Mesothelial cell of epicardium (in vitro differentiated cells): ENCODE results near the gene SFMBT2. TPM values are rescaled to one million over a fixed set of nuclear protein-coding genes. Genes with fewer than 3 reads are reported as not detected.

Source experiments
- DNase-seq, 2 experiments: peaks; one replicate each; pipeline ENCODE4 v3.0.0; 2021; ENCODE audit warnings: low spot score in 2 of 2; ENCODE audit not compliant: unreplicated experiment in 2 of 2
- H3K27ac Mint-ChIP-seq: 2 replicates; pipeline ENCODE4 v1.8.0; 2021; ENCODE audit warnings: mixed read lengths
- H3K27me3 Mint-ChIP-seq: 2 replicates; pipeline ENCODE4 v1.8.0; 2021; ENCODE audit warnings: low read depth, mixed read lengths
- H3K36me3 Mint-ChIP-seq: 2 replicates; pipeline ENCODE4 v1.8.0; 2021; ENCODE audit warnings: mixed read lengths
- H3K4me1 Mint-ChIP-seq: 2 replicates; pipeline ENCODE4 v1.8.0; 2021; ENCODE audit warnings: mixed read lengths
- H3K4me3 Mint-ChIP-seq: 2 replicates; pipeline ENCODE4 v1.8.0; 2021; ENCODE audit warnings: mild to moderate bottlenecking, moderate library complexity, mixed read lengths
- H3K9me3 Mint-ChIP-seq: 2 replicates; pipeline ENCODE4 v1.8.0; 2021; ENCODE audit warnings: mixed read lengths
- total RNA-seq: library from RNA; stranded (reverse); gene quantifications from 3 replicates; pipeline ENCODE4 v1.2.1, GENCODE V29; 2021
- TF ChIP-seq, protein P1 (sequence below): fragments of 200-600 bp; sonication (generic); IDR thresholded peaks from one replicate; pipeline ENCODE4 v1.5.0; 2021; ENCODE audit warnings: antibody characterized with exemption; ENCODE audit not compliant: unreplicated experiment

Gene SFMBT2
- total RNA-seq, 1 donor from 2014 or later = 2.3 TPM

- Mint-ChIP-seq H3K27me3 (peaks cover 79% of the 10 kb centered on the region), H3K4me3 (no peak overlapping the region), H3K36me3 (peaks cover 4% of the 10 kb centered on the region), H3K9me3 (peaks cover 14% of the 10 kb centered on the region), H3K4me1 (no peaks in the 10 kb centered on the region), H3K27ac (no peak overlapping the region)
- TF ChIP-seq, protein P1, sequence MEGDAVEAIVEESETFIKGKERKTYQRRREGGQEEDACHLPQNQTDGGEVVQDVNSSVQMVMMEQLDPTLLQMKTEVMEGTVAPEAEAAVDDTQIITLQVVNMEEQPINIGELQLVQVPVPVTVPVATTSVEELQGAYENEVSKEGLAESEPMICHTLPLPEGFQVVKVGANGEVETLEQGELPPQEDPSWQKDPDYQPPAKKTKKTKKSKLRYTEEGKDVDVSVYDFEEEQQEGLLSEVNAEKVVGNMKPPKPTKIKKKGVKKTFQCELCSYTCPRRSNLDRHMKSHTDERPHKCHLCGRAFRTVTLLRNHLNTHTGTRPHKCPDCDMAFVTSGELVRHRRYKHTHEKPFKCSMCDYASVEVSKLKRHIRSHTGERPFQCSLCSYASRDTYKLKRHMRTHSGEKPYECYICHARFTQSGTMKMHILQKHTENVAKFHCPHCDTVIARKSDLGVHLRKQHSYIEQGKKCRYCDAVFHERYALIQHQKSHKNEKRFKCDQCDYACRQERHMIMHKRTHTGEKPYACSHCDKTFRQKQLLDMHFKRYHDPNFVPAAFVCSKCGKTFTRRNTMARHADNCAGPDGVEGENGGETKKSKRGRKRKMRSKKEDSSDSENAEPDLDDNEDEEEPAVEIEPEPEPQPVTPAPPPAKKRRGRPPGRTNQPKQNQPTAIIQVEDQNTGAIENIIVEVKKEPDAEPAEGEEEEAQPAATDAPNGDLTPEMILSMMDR = no peak
- no peak for DNase-seq
Observed at GRCh38 chr10:7365027-7365745, 45.6 kb downstream of the SFMBT2 start.

- DNase-seq = no peak
- Mint-ChIP-seq H3K27ac (no peak overlapping the region), H3K27me3 (peaks cover 79% of the 10 kb centered on the region), H3K4me1 (no peaks in the 10 kb centered on the region), H3K4me3 (no peak overlapping the region), H3K9me3 (peaks cover 14% of the 10 kb centered on the region), H3K36me3 (peaks cover 4% of the 10 kb centered on the region)
- TF ChIP-seq, protein P1 = no peak
Observed at GRCh38 chr10:7364474-7364873, 46.4 kb downstream of the SFMBT2 start.

DNA sequence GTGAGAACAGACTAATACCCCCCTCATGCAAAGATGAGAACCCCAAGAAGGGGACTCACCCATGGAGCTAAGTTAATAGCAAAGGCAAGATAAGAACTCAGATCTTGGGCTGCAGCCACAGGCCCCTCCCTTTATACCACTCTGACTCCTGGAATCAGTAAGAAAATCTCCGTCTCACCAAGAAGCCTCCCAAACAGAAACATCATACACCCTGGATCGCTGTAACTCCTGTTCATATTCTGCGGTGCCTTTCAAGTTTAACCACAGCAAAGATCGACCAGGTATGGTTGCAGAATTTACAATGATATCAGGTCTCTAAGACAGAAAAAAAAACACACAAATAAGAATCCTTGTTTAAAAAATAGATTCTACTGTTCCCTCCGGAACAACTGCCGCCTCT lies 47.1 kb downstream of the SFMBT2 start:
- H3K27ac Mint-ChIP-seq = no peak overlapping the region
- TF ChIP-seq, protein P1 = no peak
- peaks cover 4% of the 10 kb centered on the region for H3K36me3 Mint-ChIP-seq

GRCh38 chr10:7362471-7362870 lies 48.4 kb downstream of the SFMBT2 start:
- H3K36me3 Mint-ChIP-seq = peaks cover 4% of the 10 kb centered on the region
- H3K9me3 Mint-ChIP-seq = peaks cover 18% of the 10 kb centered on the region
- no peak for DNase-seq

More for the DNA sequence above, 47.1 kb downstream of the SFMBT2 start:
- Mint-ChIP-seq H3K4me3 (no peak overlapping the region), H3K27me3 (peaks cover 86% of the 10 kb centered on the region), H3K9me3 (peaks cover 16% of the 10 kb centered on the region), H3K4me1 (no peaks in the 10 kb centered on the region)
- no peak for DNase-seq

GRCh38 chr10:7361316-7361715 lies 49.5 kb downstream of the SFMBT2 start:
- H3K36me3 Mint-ChIP-seq = peaks cover 4% of the 10 kb centered on the region
- H3K4me1 Mint-ChIP-seq = no peaks in the 10 kb centered on the region
- H3K27me3 Mint-ChIP-seq = peaks cover 84% of the 10 kb centered on the region
- DNase-seq = no peak
- H3K4me3 Mint-ChIP-seq = no peak overlapping the region
- TF ChIP-seq, protein P1 = no peak
- peaks cover 18% of the 10 kb centered on the region for H3K9me3 Mint-ChIP-seq
- H3K27ac Mint-ChIP-seq = no peak overlapping the region

More at GRCh38 chr10:7362471-7362870, 48.4 kb downstream of the SFMBT2 start:
- TF ChIP-seq, protein P1 = no peak
- peaks cover 84% of the 10 kb centered on the region for H3K27me3 Mint-ChIP-seq
- H3K4me3 Mint-ChIP-seq = no peak overlapping the region
- H3K27ac Mint-ChIP-seq = no peak overlapping the region
- no peaks in the 10 kb centered on the region for H3K4me1 Mint-ChIP-seq
